Adrenal gland (tissue), 12 donors: ENCODE measurements around the gene CHMP5. TPM values are rescaled to one million over a fixed set of nuclear protein-coding genes. Genes with fewer than 3 reads are reported as not detected.

Experiments
- DNase-seq, 7 donors: peaks; one replicate each; pipeline ENCODE4 v3.0.0-alpha.2; 2019 to 2020
- H3K27ac ChIP-seq, 5 donors: fragments of 200-600 bp; sonication (generic) in 4 of 5; 1 replicate in 3 of 5; 2 replicates in 2 of 5; pipeline versions ENCODE4 v1.5.1 to v1.8.0; 2016 to 2020; ENCODE audit warnings: mild to moderate bottlenecking in 1 of 5
- H3K27me3 ChIP-seq: fragments of 200-600 bp; 2 replicates; pipeline ENCODE4 v1.8.0; 2021
- H3K36me3 ChIP-seq, 2 donors: fragments of 200-600 bp; replicated peaks in 1 of 2; 1 replicate in 1 of 2; 2 replicates in 1 of 2; pipeline versions ENCODE4 v1.5.1 to v1.8.0; 2018 to 2022
- H3K4me1 ChIP-seq, 2 donors: fragments of 200-600 bp; replicated peaks in 1 of 2; 1 replicate in 1 of 2; 2 replicates in 1 of 2; pipeline versions ENCODE4 v1.5.1 to v1.8.0; 2018 to 2021
- H3K4me3 ChIP-seq, 4 donors: fragments of 200-600 bp; sonication (generic) in 3 of 4; one replicate each; pipeline ENCODE4 v1.5.1; 2016 to 2018
- H3K9me3 ChIP-seq, 3 donors: fragments of 200-600 bp; sonication (generic) in 1 of 3; replicated peaks in 1 of 3; 1 replicate in 2 of 3; 2 replicates in 1 of 3; pipeline versions ENCODE4 v1.5.1 to v1.8.0; 2016 to 2021
- POLR2A ChIP-seq, 2 donors: fragments of 450-650 bp; IDR thresholded peaks; one replicate each; pipeline ENCODE4 v1.6.1; 2017; ENCODE audit warnings: antibody characterized with exemption in 2 of 2, mild to moderate bottlenecking in 2 of 2, moderate library complexity in 1 of 2
- WGBS, 4 donors: extraction: QIAGEN DNeasy Blood & Tissue Kit in 2 of 4; methylation state at CpG; one replicate each; pipeline versions ENCODE4 v1.1.5 to v1.1.7; 2013 to 2017; 5-methylcytosine and 5-hydroxymethylcytosine counted together
- intact Hi-C, 2 donors: fragments of 100-400 bp; cut with DNase I; formaldehyde crosslinking; loops; one replicate each; pipeline versions ENCODE4 v1.14.1 to v1.15.0; 2022 to 2023
- polyA plus RNA-seq, 3 donors: library from polyadenylated mRNA; stranded (reverse); fragments of 200-250 nt in 2 of 3; fragments of 350-450 nt in 1 of 3; fragmentation: Illumina TruSeq in 1 of 3; extraction: RNeasy Lipid Tissue Mini Kit (QIAGEN cat#74804) in 1 of 3; gene quantifications; one replicate each; pipeline ENCODE4 v1.2.3, GENCODE V29; 2013 to 2014
- total RNA-seq, 9 donors: library from RNA; depleted of rRNA in 4 of 9; stranded (reverse); fragments of >200 nt in 4 of 9; fragments of 120-200 nt in 1 of 9; fragmentation: NEBNext Ultra II Directional in 1 of 9; extraction: Animal tissue kit (Norgen Biotek cat#: 25700) in 1 of 9; gene quantifications; one replicate each; pipeline versions ENCODE4 v1.1.0 to v1.2.4, GENCODE V29; 2013 to 2023
- TF ChIP-seq, protein P1 (sequence below), 6 experiments: fragments of 450-650 bp in 4 of 6; fragments of 200-600 bp in 2 of 6; sonication (generic) in 1 of 6; IDR thresholded peaks; 1 replicate in 5 of 6; 2 replicates in 1 of 6; pipeline versions ENCODE4 v1.5.1 to v1.8.0; 2016 to 2021; ENCODE audit warnings: antibody characterized with exemption in 6 of 6, mild to moderate bottlenecking in 2 of 6, moderate library complexity in 1 of 6
- donor health status: healthy with polysubstance abuse.
- donor health status: Bipolar disorder and iron deficiency.
- donor health status: DM: yes; HTN: yes; CAD: no.
- donor health status: DM: no; HTN: no; CAD: no.
- donor health status: DM: no; HTN: no; CAD: no.
- donor health status: DM: yes; HTN: yes; CAD: no.

Gene CHMP5
- total and polyA plus RNA-seq, 12 donors: 35.6 to 114 (median 64.3) TPM

DNA sequence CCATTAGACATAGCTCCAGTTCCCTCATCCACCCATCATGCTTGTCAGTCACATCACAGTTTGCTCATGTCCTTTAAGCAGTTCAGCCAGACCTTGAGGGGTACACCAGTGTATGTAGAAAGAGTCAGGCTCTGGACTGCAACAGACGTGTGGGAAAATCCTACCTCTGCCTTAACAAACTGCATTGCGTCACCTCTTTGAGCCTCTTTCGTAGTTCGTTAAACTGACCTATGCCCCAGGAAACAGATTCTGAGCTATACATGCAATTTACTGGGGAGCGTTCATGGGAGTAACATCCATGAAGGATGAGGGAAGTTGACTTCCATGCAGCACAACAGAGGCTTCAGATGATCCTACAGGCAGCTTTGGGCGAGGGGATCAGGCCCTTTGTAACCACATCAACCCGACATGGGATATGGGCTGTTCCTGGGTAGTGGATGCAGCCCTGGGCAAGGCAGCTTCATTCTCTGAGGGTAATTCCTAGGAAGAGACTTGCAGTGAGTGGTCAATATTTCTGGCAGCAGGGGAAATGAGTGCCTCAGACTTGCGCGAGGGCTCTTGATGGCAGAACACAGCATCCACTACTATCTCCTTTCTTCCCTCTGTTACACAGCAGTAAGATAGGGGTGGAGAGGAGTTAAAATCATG, 20.6 kb upstream of the CHMP5 start:
- H3K27me3 ChIP-seq: no peaks in the 10 kb centered on the region
- TF ChIP-seq, protein P1, sequence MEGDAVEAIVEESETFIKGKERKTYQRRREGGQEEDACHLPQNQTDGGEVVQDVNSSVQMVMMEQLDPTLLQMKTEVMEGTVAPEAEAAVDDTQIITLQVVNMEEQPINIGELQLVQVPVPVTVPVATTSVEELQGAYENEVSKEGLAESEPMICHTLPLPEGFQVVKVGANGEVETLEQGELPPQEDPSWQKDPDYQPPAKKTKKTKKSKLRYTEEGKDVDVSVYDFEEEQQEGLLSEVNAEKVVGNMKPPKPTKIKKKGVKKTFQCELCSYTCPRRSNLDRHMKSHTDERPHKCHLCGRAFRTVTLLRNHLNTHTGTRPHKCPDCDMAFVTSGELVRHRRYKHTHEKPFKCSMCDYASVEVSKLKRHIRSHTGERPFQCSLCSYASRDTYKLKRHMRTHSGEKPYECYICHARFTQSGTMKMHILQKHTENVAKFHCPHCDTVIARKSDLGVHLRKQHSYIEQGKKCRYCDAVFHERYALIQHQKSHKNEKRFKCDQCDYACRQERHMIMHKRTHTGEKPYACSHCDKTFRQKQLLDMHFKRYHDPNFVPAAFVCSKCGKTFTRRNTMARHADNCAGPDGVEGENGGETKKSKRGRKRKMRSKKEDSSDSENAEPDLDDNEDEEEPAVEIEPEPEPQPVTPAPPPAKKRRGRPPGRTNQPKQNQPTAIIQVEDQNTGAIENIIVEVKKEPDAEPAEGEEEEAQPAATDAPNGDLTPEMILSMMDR (IDR thresholded peaks at IDR 0.05): no peak
- no peak for TF ChIP-seq POLR2A (IDR thresholded peaks at IDR 0.05)
- H3K36me3 ChIP-seq: no peaks in the 10 kb centered on the region
- intact Hi-C loops: no loop called here
- DNase-seq: peak in 1 of 7 donors; percentile 6
- H3K9me3 ChIP-seq: no peaks in the 10 kb centered on the region
- H3K27ac ChIP-seq: no peak overlapping the region
- peaks cover 0 to 14% of the 10 kb centered on the region in 2 donors for H3K4me1 ChIP-seq
- 81 to 86% (median 86%) methylated on average over 9 of the region's 9 CpGs for WGBS, 4 donors
- H3K4me3 ChIP-seq: no peak overlapping the region

DNA sequence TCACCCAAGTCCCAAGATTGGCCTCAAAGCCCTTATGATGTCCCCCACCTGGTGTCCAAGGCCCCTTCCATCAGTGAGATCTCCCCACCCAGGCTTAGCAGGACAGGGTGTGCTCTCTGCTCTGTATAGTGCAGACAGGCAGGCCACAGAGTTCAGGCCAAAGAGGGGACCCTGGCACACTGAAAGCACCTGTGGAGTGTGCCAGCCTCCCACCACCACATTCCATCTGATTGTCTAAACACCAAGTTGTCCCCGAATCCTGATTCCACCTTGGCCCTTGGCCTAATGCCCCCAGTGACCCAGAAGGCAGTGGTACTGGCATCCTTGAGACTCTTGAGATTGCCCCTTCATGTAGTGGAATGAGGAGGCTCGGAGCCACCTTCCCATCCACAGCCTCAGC, 19.5 kb upstream of the CHMP5 start:
- TF ChIP-seq, protein P1 (IDR thresholded peaks at IDR 0.05): no peak
- TF ChIP-seq POLR2A (IDR thresholded peaks at IDR 0.05): no peak
- no peaks in the 10 kb centered on the region for H3K36me3 ChIP-seq
- WGBS, 4 donors: 89 to 96% (median 96%) methylated on average over 2 of the region's 2 CpGs; no CpG with 5 or more reads in 1 of the 4 donors
- no peaks in the 10 kb centered on the region for H3K27me3 ChIP-seq
- H3K27ac ChIP-seq: no peak overlapping the region
- H3K4me1 ChIP-seq: peaks cover 0 to 3% of the 10 kb centered on the region in 2 donors
- H3K4me3 ChIP-seq: no peak overlapping the region
- intact Hi-C loops: no loop called here
- DNase-seq: peak in 1 of 7 donors; percentile 35
- no peaks in the 10 kb centered on the region for H3K9me3 ChIP-seq

DNA sequence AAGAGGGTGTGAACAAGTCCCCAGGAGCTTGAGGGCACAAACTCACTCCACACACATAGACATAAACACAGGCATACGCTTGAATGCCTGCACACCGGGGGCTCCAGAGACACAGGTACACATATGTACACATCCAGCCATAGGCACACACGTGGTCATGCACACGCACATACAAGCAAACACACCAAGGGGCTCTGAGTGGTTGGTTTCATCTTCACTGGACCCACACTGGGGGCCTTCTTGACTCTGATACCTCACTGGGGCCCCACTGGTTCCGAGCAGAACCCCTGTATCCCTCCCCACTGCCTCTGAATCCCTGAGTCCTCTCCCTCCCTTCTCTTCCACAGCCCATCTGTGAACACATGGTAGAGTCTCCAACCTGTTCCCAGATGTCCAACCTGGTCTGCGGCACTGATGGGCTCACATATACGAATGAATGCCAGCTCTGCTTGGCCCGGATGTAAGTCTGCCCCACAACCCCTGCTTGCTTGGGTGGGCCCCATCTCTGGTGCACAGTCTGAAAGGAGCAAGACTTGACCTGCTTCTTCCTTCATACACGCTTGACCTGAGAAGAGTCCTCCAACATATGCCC, 18.5 kb upstream of the CHMP5 start:
- DNase-seq: peak in 1 of 7 donors; percentile 38
- no peaks in the 10 kb centered on the region for H3K9me3 ChIP-seq
- intact Hi-C loops: no loop called here
- H3K4me3 ChIP-seq: no peak overlapping the region
- WGBS, 4 donors: 89 to 97% (median 93%) methylated on average over 6 to 9 of the region's 9 CpGs
- TF ChIP-seq, protein P1 (IDR thresholded peaks at IDR 0.05): no peak
- no peak for TF ChIP-seq POLR2A (IDR thresholded peaks at IDR 0.05)
- no peaks in the 10 kb centered on the region for H3K36me3 ChIP-seq
- no peak overlapping the region for H3K27ac ChIP-seq
- H3K27me3 ChIP-seq: no peaks in the 10 kb centered on the region
- H3K4me1 ChIP-seq: no peaks in the 10 kb centered on the region

DNA sequence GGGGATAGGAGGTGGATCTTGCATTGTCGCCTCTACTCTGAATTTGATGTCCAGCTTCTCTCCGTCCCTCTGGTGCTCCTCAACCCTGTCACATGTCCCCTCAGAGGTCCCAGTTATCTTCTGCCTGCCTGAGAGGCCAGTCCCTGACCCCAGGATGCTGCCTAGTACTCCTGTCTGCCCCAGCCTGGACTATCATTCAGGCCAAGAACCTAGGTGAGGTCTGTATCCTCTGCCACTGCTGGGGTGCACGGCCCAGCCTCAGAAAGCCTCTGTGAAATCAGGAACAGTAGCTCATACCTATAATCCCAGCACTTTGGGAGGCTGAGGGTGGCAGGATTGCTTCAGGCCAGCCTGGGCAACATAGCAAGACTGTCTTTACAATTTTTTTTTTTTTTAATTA, 16.2 kb upstream of the CHMP5 start:
- Histone ChIP-seq H3K4me1 (no peaks in the 10 kb centered on the region), H3K36me3 (peaks cover 0 to 12% of the 10 kb centered on the region in 2 donors), H3K27me3 (no peaks in the 10 kb centered on the region), H3K27ac (no peak overlapping the region), H3K4me3 (no peak overlapping the region), H3K9me3 (no peaks in the 10 kb centered on the region)
- intact Hi-C loops: no loop called here
- DNase-seq: peak in 1 of 7 donors; percentile 20
- WGBS, 4 donors: 90 to 100% (median 98%) methylated on average over 1 to 3 of the region's 3 CpGs
- TF ChIP-seq, protein P1 (IDR thresholded peaks at IDR 0.05): no peak
- TF ChIP-seq POLR2A (IDR thresholded peaks at IDR 0.05): no peak
